Neural cell (in vitro differentiated cells): ENCODE measurements around the gene CPE. TPM values are rescaled to one million over a fixed set of nuclear protein-coding genes. Genes with fewer than 3 reads are reported as not detected.

Experiments
- H2AFZ ChIP-seq: fragments of 200-600, 300-800 bp; sonication (generic), shearing (Covaris generic); 2 replicates; pipeline ENCODE4 v1.6.0; 2014; ENCODE audit warnings: low read depth, mild to moderate bottlenecking, antibody characterized with exemption, low read length, moderate library complexity
- H3F3A ChIP-seq: fragments of 200-600 bp; shearing (Covaris generic); 2 replicates; pipeline ENCODE4 v1.6.1; 2016; ENCODE audit warnings: mild to moderate bottlenecking, moderate library complexity, mixed read lengths, antibody characterized with exemption, low read length; ENCODE audit not compliant: insufficient read depth, poor library complexity, severe bottlenecking
- H3K27ac ChIP-seq: fragments of 200-600, 300-800 bp; sonication (generic), shearing (Covaris generic); 2 replicates; pipeline ENCODE4 v1.5.1; 2014; ENCODE audit warnings: mild to moderate bottlenecking, low read length, moderate library complexity
- H3K27me3 ChIP-seq: fragments of 300-800, 200-600 bp; sonication (generic), shearing (Covaris generic); 2 replicates; pipeline ENCODE4 v1.6.0; 2014; ENCODE audit warnings: mild to moderate bottlenecking, low read depth, low read length, moderate library complexity; ENCODE audit not compliant: insufficient read depth
- H3K36me3 ChIP-seq: fragments of 300-800, 200-600 bp; sonication (generic), shearing (Covaris generic); 2 replicates; pipeline ENCODE4 v1.5.1; 2014; ENCODE audit warnings: mild to moderate bottlenecking, antibody characterized with exemption, low read length, moderate library complexity; ENCODE audit not compliant: insufficient read depth
- H3K4me2 ChIP-seq: fragments of 300-800, 200-600 bp; sonication (generic), shearing (Covaris generic); 2 replicates; pipeline ENCODE4 v1.6.0; 2014; ENCODE audit warnings: mild to moderate bottlenecking, low read length
- H3K4me3 ChIP-seq: fragments of 300-800, 200-600 bp; sonication (generic), shearing (Covaris generic); 2 replicates; pipeline ENCODE4 v1.5.1; 2014; ENCODE audit warnings: mild to moderate bottlenecking, low read length, moderate library complexity
- H3K79me2 ChIP-seq: fragments of 200-600 bp; shearing (Covaris generic); replicated peaks from 2 replicates; pipeline ENCODE4 v1.6.0; 2014; ENCODE audit warnings: mild to moderate bottlenecking, low read length, moderate library complexity; ENCODE audit not compliant: insufficient read depth
- H3K9ac ChIP-seq: fragments of 300-800, 200-600 bp; sonication (generic), shearing (Covaris generic); 2 replicates; pipeline ENCODE4 v1.6.1; 2016; ENCODE audit warnings: mild to moderate bottlenecking, low read length, mixed read lengths
- H3K9me2 ChIP-seq: fragments of 200-600 bp; shearing (Covaris generic); 2 replicates; pipeline ENCODE4 v1.6.1; 2016; ENCODE audit warnings: mild to moderate bottlenecking, low read length, mixed read lengths; ENCODE audit not compliant: insufficient read depth
- H3K9me3 ChIP-seq: fragments of 200-600, 300-800 bp; sonication (generic), shearing (Covaris generic); 2 replicates; pipeline ENCODE4 v1.6.1; 2016; ENCODE audit warnings: mild to moderate bottlenecking, mixed run types, low read length, moderate library complexity, mixed read lengths
- H4K20me1 ChIP-seq: fragments of 200-600 bp; shearing (Covaris generic); 2 replicates; pipeline ENCODE4 v1.6.1; 2016; ENCODE audit warnings: mild to moderate bottlenecking, mixed run types; ENCODE audit not compliant: insufficient read depth
- CTCF ChIP-seq: fragments of 450-650 bp; IDR thresholded peaks from 2 replicates; pipeline ENCODE4 v1.5.1; 2014; ENCODE audit warnings: antibody characterized with exemption, mild to moderate bottlenecking, moderate library complexity; ENCODE audit not compliant: poor library complexity, severe bottlenecking
- EP300 ChIP-seq: fragments of 450-650 bp; conservative IDR thresholded peaks from 2 replicates; pipeline ENCODE4 v1.6.1; 2014; ENCODE audit warnings: antibody characterized with exemption, mild to moderate bottlenecking, moderate library complexity; ENCODE audit not compliant: poor library complexity, severe bottlenecking
- EZH2 ChIP-seq: fragments of 200-600, 300-800 bp; shearing (Covaris generic), sonication (generic); IDR thresholded peaks from 2 replicates; pipeline ENCODE4 v1.6.1; 2014; ENCODE audit warnings: antibody characterized with exemption, low read length, borderline replicate concordance, mild to moderate bottlenecking; ENCODE audit not compliant: insufficient read depth, poor library complexity, severe bottlenecking
- MXI1 ChIP-seq: fragments of 450-650 bp; conservative IDR thresholded peaks from 2 replicates; pipeline ENCODE4 v1.6.1; 2014; ENCODE audit warnings: antibody characterized with exemption, mild to moderate bottlenecking; ENCODE audit not compliant: poor library complexity, severe bottlenecking
- POLR2AphosphoS5 ChIP-seq: IDR thresholded peaks from 2 replicates; pipeline ENCODE4 v1.6.1; 2012
- RAD21 ChIP-seq: fragments of 450-650 bp; conservative IDR thresholded peaks from 2 replicates; pipeline ENCODE4 v1.6.1; 2014; ENCODE audit warnings: antibody characterized with exemption, mild to moderate bottlenecking, moderate library complexity
- REST ChIP-seq: IDR thresholded peaks from 2 replicates; pipeline ENCODE4 v1.6.1; 2012; ENCODE audit warnings: borderline replicate concordance
- SMC3 ChIP-seq: fragments of 450-650 bp; conservative IDR thresholded peaks from 2 replicates; pipeline ENCODE4 v1.6.1; 2014; ENCODE audit warnings: antibody characterized with exemption, mild to moderate bottlenecking, moderate library complexity; ENCODE audit not compliant: poor library complexity
- TAF1 ChIP-seq: IDR thresholded peaks from 2 replicates; pipeline ENCODE4 v1.6.1; 2012; ENCODE audit warnings: low read depth
- polyA plus RNA-seq: library from polyadenylated mRNA; depleted of rRNA; stranded (reverse); fragments of >200 nt; gene quantifications from 2 replicates; pipeline ENCODE4 v1.2.3, GENCODE V29; 2014

The CPE gene
- polyA plus RNA-seq, 1 donor from 2014 or later = 678 TPM

- Histone ChIP-seq H3K79me2 (no peaks in the 10 kb centered on the region), H2AFZ (no peak overlapping the region), H4K20me1 (no peaks in the 10 kb centered on the region), H3K4me2 (no peak overlapping the region), H3K27ac (no peak overlapping the region), H3K27me3 (no peaks in the 10 kb centered on the region), H3K4me3 (no peak overlapping the region), H3K9ac (no peak overlapping the region), H3F3A (no peaks in the 10 kb centered on the region), H3K9me2 (no peaks in the 10 kb centered on the region), H3K9me3 (no peaks in the 10 kb centered on the region), H3K36me3 (peaks cover 16% of the 10 kb centered on the region)
- TF ChIP-seq EZH2 (no peak), EP300 (no peak), CTCF (no peak)
Observed at GRCh38 chr4:165502916-165503907, 124.4 kb downstream of the CPE start.

- Histone ChIP-seq H3F3A (no peaks in the 10 kb centered on the region), H3K27me3 (no peaks in the 10 kb centered on the region), H4K20me1 (no peaks in the 10 kb centered on the region), H3K4me3 (no peak overlapping the region), H3K36me3 (peaks cover 6% of the 10 kb centered on the region), H3K4me2 (no peak overlapping the region), H3K9ac (no peak overlapping the region), H3K79me2 (no peaks in the 10 kb centered on the region), H3K9me3 (no peaks in the 10 kb centered on the region), H3K9me2 (no peaks in the 10 kb centered on the region), H2AFZ (no peak overlapping the region), H3K27ac (no peak overlapping the region)
- no peak for TF ChIP-seq REST
- TF ChIP-seq RAD21 = no peak
- TF ChIP-seq POLR2AphosphoS5 = no peak
- no peak for TF ChIP-seq TAF1
- TF ChIP-seq CTCF = no peak
- no peak for TF ChIP-seq SMC3
- no peak for TF ChIP-seq EZH2
- TF ChIP-seq MXI1 = no peak
- no peak for TF ChIP-seq EP300
Observed at GRCh38 chr4:165504184-165504583, 125.4 kb downstream of the CPE start.
